Medulla oblongata (tissue), 1 donor: ENCODE data around the gene TRIM41.
"Not testable (repeated sequence)": the region's sequence is repeated elsewhere in the genome, so short reads cannot be mapped to it uniquely, and the experiment has no call there.

Experiments used
- DNase-seq: peaks from one replicate; pipeline ENCODE4 v3.0.0-alpha.2; 2015; ENCODE audit errors: extremely low spot score

Gene TRIM41

GRCh38 chr5:181192337-181193046 lies 30.6 kb upstream of the TRIM41 start:
- no peak for DNase-seq

- no peak for DNase-seq
Measured at GRCh38 chr5:181193656-181194055, 29.4 kb upstream of the TRIM41 start.

- no peak for DNase-seq
Measured at GRCh38 chr5:181194489-181195248, 28.4 kb upstream of the TRIM41 start.

GRCh38 chr5:181195249-181195761 lies 27.8 kb upstream of the TRIM41 start:
- no peak for DNase-seq

- DNase-seq, result no peak
Measured at GRCh38 chr5:181197326-181197951, 25.6 kb upstream of the TRIM41 start.

GRCh38 chr5:181198106-181198685 lies 24.9 kb upstream of the TRIM41 start:
- no peak for DNase-seq

- DNase-seq, result no peak
Measured at GRCh38 chr5:181198905-181199519, 24.1 kb upstream of the TRIM41 start.

GRCh38 chr5:181199881-181200638 lies 23.0 kb upstream of the TRIM41 start:
- DNase-seq, result no peak

GRCh38 chr5:181200816-181201215 lies 22.3 kb upstream of the TRIM41 start:
- no peak for DNase-seq

- DNase-seq, result no peak
Measured at GRCh38 chr5:181203093-181203711, 19.9 kb upstream of the TRIM41 start.

GRCh38 chr5:181203777-181204112 lies 19.3 kb upstream of the TRIM41 start:
- DNase-seq, result no peak

- no peak for DNase-seq
Measured at GRCh38 chr5:181204113-181204825, 18.8 kb upstream of the TRIM41 start.

GRCh38 chr5:181204826-181205760 lies 18.0 kb upstream of the TRIM41 start, which contains the start of gene TRIM7:
TSS of gene TRIM7 (minus strand) at chr5:181205196. CDS start at chr5:181205110, 86 bp downstream.
- no peak for DNase-seq

- no peak for DNase-seq
Measured at GRCh38 chr5:181205761-181206649, 17.1 kb upstream of the TRIM41 start.

- peak; percentile 77 for DNase-seq
Measured at GRCh38 chr5:181207214-181207959, 15.7 kb upstream of the TRIM41 start.

GRCh38 chr5:181207960-181208253 lies 15.2 kb upstream of the TRIM41 start:
- no peak for DNase-seq

- DNase-seq, result not testable (repeated sequence)
Measured at GRCh38 chr5:181209006-181209405, 14.1 kb upstream of the TRIM41 start.
